Coronary artery (tissue), 2 donors: ENCODE measurements around the gene FILIP1L.
A peak's percentile ranks its signal among the peaks of the same experiment; 100 is the strongest.

Experiments used
- DNase-seq: peaks from one replicate; pipeline ENCODE4 v3.0.0-alpha.2; 2017; ENCODE audit warnings: low spot score
- H3K27ac ChIP-seq, 2 donors: fragments of 200-600 bp; sonication (generic); one replicate each; pipeline ENCODE4 v1.5.1; 2016 to 2019
- H3K4me3 ChIP-seq: fragments of 200-600 bp; sonication (generic); 2 replicates; pipeline ENCODE4 v1.5.1; 2016; ENCODE audit warnings: mild to moderate bottlenecking, moderate library complexity
- TF ChIP-seq, protein P1 (sequence below): fragments of 200-600 bp; sonication (generic); IDR thresholded peaks from one replicate; pipeline ENCODE4 v1.5.1; 2019; ENCODE audit warnings: antibody characterized with exemption

Gene FILIP1L

DNA sequence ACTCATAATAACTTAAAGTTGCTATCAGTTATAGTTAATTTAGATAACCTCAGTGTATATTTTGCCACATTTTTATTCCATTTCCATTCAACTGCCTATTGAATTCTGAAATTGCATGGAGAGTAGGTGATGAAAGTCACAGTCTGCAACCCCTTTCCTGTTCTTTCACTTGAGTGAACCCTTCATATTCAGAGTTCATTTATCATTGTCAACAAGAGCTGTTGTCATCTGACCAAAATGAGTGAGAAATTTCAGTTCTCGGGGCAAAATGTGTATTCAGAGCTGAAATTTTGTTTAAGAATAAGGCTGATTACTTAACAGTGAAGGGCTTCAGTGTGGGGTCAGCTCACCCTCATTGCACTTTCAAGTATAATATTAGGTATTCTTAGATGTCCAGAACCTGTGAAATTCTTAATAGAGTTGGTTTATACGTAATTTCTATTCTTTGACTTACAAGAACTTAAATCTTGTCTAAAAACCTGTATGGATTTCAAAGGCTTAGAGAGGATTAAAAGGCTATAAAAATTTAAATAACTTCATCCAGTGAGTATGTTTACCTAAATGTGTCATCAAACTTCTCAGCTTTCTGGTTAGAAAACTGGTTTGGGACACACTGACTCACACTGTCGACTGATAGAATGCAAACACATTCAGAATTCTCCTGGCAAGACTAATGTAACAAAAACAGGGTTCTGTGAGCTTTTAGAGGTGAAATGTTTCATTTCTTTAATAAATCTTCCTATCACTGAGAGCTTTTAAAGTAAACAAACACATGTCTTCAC lies 204.4 kb downstream of the FILIP1L start:
- H3K4me3 ChIP-seq, result no peak overlapping the region
- DNase-seq, result no peak
- TF ChIP-seq, protein P1, sequence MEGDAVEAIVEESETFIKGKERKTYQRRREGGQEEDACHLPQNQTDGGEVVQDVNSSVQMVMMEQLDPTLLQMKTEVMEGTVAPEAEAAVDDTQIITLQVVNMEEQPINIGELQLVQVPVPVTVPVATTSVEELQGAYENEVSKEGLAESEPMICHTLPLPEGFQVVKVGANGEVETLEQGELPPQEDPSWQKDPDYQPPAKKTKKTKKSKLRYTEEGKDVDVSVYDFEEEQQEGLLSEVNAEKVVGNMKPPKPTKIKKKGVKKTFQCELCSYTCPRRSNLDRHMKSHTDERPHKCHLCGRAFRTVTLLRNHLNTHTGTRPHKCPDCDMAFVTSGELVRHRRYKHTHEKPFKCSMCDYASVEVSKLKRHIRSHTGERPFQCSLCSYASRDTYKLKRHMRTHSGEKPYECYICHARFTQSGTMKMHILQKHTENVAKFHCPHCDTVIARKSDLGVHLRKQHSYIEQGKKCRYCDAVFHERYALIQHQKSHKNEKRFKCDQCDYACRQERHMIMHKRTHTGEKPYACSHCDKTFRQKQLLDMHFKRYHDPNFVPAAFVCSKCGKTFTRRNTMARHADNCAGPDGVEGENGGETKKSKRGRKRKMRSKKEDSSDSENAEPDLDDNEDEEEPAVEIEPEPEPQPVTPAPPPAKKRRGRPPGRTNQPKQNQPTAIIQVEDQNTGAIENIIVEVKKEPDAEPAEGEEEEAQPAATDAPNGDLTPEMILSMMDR, result no peak
- no peak overlapping the region for H3K27ac ChIP-seq

DNA sequence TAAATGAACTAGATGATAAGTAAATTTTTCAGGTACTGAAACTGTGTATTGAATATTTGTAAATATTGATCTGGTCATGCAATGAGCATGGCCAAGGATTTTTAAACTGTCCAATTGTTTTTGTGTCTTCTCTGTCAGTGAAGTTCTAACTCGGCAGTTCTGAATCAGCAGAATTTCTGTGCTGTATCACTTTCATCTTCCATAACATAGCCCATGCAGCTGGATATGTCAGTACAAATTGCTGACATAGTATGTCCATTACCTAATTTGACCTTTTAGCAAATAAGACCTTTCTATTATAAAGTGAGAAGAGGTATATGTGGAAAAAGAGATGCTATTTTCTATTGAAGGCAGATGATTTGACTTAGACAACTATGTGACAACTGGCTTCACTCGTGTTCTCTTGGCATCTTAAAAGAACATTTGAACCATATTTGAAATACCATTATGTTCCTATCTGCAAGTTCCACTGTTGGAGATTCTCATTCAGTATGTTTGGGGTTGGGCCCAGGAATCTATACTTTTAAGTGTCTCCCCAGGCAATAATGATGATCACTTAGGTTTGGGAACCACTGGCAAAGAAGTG lies 206.2 kb downstream of the FILIP1L start:
- Histone ChIP-seq H3K27ac (no peak overlapping the region), H3K4me3 (no peak overlapping the region)
- TF ChIP-seq, protein P1, result no peak
- DNase-seq, result no peak

DNA sequence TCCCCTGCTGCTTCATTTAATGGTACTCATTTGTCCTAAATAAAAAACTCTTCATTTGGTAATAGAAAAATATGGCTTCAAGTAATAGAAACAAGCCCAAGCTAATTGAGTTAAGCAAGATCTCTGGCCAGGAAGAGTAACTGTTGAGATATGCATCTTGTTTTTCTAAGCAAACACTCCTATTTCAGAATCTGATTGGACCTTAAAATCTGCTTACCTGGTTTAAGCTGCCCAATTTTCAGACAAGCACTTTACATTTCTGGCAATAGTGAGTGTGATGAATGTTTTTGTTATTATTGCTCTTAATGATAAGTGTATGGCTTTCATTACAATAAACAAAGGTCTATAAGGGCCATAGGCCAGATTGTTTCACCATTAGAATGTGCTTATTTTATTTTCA lies 210.4 kb downstream of the FILIP1L start:
- H3K4me3 ChIP-seq, result no peak overlapping the region
- H3K27ac ChIP-seq, result no peak overlapping the region
- TF ChIP-seq, protein P1, result no peak
- DNase-seq, result no peak

DNA sequence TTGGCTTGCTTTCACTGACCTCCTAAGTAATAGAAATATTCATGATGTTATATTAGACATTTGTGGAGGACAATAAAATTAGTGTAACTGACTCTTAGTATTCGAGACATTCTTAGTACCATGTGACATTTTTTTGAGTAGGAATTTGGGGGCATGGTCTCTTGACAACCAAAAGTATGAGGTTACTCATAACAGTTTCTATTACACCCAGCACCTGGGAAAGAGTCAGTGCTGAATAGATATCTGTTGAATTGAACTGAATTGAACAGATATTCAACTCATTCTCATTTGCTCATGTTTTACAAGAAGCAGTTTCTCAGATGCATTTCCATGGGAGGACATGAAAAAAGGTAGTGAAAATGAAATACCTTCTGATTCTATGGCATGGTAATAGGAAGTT lies 212.2 kb downstream of the FILIP1L start:
- H3K27ac ChIP-seq, result no peak overlapping the region
- DNase-seq, result no peak
- no peak overlapping the region for H3K4me3 ChIP-seq
- TF ChIP-seq, protein P1, result no peak

DNA sequence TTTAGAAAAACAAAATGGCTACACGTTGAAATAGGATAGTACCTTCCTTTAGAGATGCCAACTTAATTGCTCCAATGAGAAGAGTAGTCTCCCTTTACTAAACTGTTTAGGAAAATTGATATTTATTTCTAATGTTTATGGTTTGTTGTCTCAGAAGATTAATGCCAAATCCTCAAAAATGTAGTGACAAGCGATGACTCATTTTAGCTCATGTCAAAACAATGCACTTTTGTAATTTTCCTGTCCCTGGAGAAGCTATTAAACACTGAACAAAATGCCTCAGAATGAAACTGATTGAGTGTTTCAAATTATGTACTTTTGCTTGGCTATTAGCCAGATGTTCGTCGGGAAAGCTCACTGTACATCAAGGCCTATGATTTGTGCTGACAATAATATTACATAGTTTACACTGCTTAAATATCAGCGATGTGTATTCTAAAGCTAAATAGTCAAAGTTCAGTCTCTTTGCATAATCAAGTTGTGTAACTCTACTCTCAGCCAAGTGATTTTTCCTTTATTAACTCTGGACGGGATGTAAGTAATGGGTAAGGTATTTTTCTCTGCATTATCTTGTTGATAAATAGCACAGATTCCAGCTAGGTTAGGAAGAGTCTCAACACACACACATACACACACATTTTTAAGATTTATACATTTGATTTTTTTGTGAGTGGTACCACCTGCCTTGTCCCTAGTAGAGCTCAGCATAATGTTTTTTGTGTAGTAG lies 212.9 kb downstream of the FILIP1L start:
- TF ChIP-seq, protein P1, result no peak
- H3K27ac ChIP-seq, result peak overlapping the region; percentile 23 to 67
- peak overlapping the region; percentile 39 for H3K4me3 ChIP-seq
- no peak for DNase-seq

DNA sequence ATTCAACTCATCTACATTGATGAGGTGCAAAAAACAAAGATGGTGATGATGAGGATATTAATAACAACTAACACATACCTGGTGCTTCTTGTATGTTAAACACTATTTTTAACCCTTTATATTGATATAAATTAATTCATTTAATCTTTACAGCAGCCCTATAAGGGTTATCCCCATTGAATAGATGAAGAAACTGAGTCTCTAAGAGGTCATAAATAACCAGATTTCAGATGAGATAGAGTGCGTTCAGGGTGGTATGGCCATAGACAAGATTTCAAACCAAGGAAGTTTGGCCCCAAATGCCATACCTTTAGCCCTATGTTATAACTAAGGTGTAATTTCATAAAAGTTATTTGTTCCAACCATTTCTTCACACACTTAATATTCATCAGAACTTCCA lies 214.1 kb downstream of the FILIP1L start:
- Histone ChIP-seq H3K4me3 (no peak overlapping the region), H3K27ac (no peak overlapping the region)
- DNase-seq, result no peak
- TF ChIP-seq, protein P1, result no peak
